OCI-LY7 (cell line): ENCODE data around the gene IGFN1. TPM values are rescaled to one million over a fixed set of nuclear protein-coding genes. Genes with fewer than 3 reads are reported as not detected.
A peak's percentile ranks its signal among the peaks of the same experiment; 100 is the strongest.

Experiments used
- BruUV-seq: library from RNA; stranded (reverse); fragments of 400-500 nt; replicated peaks from 2 replicates; lab custom pipeline; 2021; lab: Mats Ljungman, UMichigan
- CTCF ChIA-PET: fragments of 300-600 bp; sonication (Branson Sonifier 250); formaldehyde crosslinking; loops from one replicate; lab custom pipeline; 2022; ENCODE audit warnings: antibody characterized with exemption; ENCODE audit not compliant: unreplicated experiment; lab: Charles Lee
- POLR2A ChIA-PET: fragments of 300-600 bp; sonication (Branson Sonifier 250); formaldehyde crosslinking; loops from one replicate; lab custom pipeline; 2022; ENCODE audit warnings: antibody characterized with exemption; lab: Charles Lee
- DNase-seq: peaks from one replicate; pipeline ENCODE4 v3.0.0-alpha.2; 2015; ENCODE audit warnings: low spot score
- H2AFZ ChIP-seq: fragments of 200-600 bp; sonication (generic), shearing (Covaris generic); 2 replicates; pipeline ENCODE4 v1.6.1; 2014; ENCODE audit warnings: mild to moderate bottlenecking, antibody characterized with exemption, low read length, moderate library complexity
- H3K27ac ChIP-seq: fragments of 200-600 bp; sonication (generic); 2 replicates; pipeline ENCODE4 v1.5.1; 2014; ENCODE audit warnings: mixed run types, low read depth, mild to moderate bottlenecking, moderate library complexity, low read length, inconsistent platforms; ENCODE audit not compliant: poor library complexity, severe bottlenecking
- H3K36me3 ChIP-seq: fragments of 200-600 bp; sonication (generic); 2 replicates; pipeline ENCODE4 v1.6.1; 2014; ENCODE audit warnings: mild to moderate bottlenecking, antibody characterized with exemption, low read length, moderate library complexity, mixed read lengths; ENCODE audit not compliant: insufficient read depth
- H3K4me1 ChIP-seq: fragments of 200-600 bp; sonication (generic); 2 replicates; pipeline ENCODE4 v1.5.1; 2014; ENCODE audit warnings: mild to moderate bottlenecking, low read length; ENCODE audit not compliant: insufficient read depth, poor library complexity, severe bottlenecking
- H3K4me2 ChIP-seq: fragments of 200-600 bp; sonication (generic); 2 replicates; pipeline ENCODE4 v1.6.1; 2014; ENCODE audit warnings: mild to moderate bottlenecking, low read length
- H3K4me3 ChIP-seq: fragments of 200-600 bp; sonication (generic); 2 replicates; pipeline ENCODE4 v1.5.1; 2014; ENCODE audit warnings: mild to moderate bottlenecking, low read depth, low read length; ENCODE audit not compliant: poor library complexity, severe bottlenecking
- H3K79me2 ChIP-seq: fragments of 200-600 bp; sonication (generic); 2 replicates; pipeline ENCODE4 v1.6.1; 2016; ENCODE audit warnings: low read depth, mild to moderate bottlenecking, low read length, moderate library complexity, mixed read lengths; ENCODE audit not compliant: insufficient read depth
- H3K9me2 ChIP-seq: fragments of 200-600 bp; sonication (generic); 2 replicates; pipeline ENCODE4 v1.6.1; 2016; ENCODE audit warnings: mild to moderate bottlenecking, low read length, mixed read lengths; ENCODE audit not compliant: insufficient read depth
- H3K9me3 ChIP-seq: fragments of 200-600 bp; sonication (generic); 2 replicates; pipeline ENCODE4 v1.6.1; 2014; ENCODE audit warnings: mild to moderate bottlenecking, mixed run types, low read length, mixed read lengths
- H4K20me1 ChIP-seq: fragments of 200-600 bp; sonication (generic); 2 replicates; pipeline ENCODE4 v1.6.1; 2014; ENCODE audit warnings: mild to moderate bottlenecking, antibody characterized with exemption, low read length, moderate library complexity, mixed read lengths; ENCODE audit not compliant: insufficient read depth
- EZH2phosphoT487 ChIP-seq: fragments of 200-600 bp; sonication (generic); IDR thresholded peaks from 2 replicates; pipeline ENCODE4 v1.6.1; 2018; ENCODE audit warnings: low read depth, borderline replicate concordance, mild to moderate bottlenecking, mixed run types, antibody characterized with exemption, low read length, moderate library complexity, mixed read lengths
- intact Hi-C: fragments of 100-400 bp; cut with micrococcal nuclease; formaldehyde crosslinking; loops from one replicate; pipeline ENCODE4 v1.10.0; 2022; ENCODE audit not compliant: unreplicated experiment
- total RNA-seq, 2 experiments: library from RNA; depleted of rRNA in 1 of 2; stranded (reverse); fragments of >200 nt in 1 of 2; shearing (Covaris generic) in 1 of 2; gene quantifications; 2 replicates each; pipeline ENCODE4 v1.2.3, GENCODE V29; 2014 to 2022
- TF ChIP-seq, protein P1 (sequence below): fragments of 200-600 bp; sonication (generic); conservative IDR thresholded peaks from 2 replicates; pipeline ENCODE4 v1.5.1; 2014; ENCODE audit warnings: mild to moderate bottlenecking, antibody characterized with exemption, low read length, moderate library complexity, mixed read lengths

The IGFN1 gene
- total RNA-seq, 2 experiments from 2014 or later = not detected

DNA sequence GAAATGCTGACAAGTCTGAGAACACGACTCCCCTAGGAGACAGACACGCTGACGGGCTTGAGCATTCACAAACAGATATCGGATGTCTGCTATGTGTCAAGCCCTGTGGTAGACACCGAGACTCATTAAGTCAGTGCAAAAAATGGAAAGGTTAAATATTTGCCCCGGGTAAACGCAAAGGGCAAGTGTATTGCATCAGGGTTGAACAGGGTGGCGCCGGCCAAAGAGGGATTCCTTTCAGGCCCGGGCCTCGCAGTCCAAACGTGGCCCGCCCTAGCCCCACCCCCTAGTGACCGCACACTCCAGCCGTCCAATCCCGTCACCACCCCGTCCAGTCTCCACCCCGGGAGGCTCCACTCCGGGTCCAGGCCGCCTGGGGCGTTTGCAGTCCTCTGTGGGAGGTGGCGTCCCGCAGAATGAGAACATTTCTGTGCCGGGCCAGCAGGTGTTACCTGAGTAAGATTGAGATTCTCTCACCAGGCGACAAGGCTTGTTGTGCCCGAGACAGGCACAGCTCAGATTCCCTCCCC is 20.0 kb upstream of the IGFN1 start:
- intact Hi-C loops = no loop called here
- Histone ChIP-seq H3K4me3 (peak overlapping the region; percentile 54), H2AFZ (peak overlapping the region; percentile 84; the same call in 1 of the 2 replicates), H3K79me2 (no peaks in the 10 kb centered on the region), H3K4me1 (no peaks in the 10 kb centered on the region), H3K9me3 (no peaks in the 10 kb centered on the region), H4K20me1 (no peaks in the 10 kb centered on the region), H3K9me2 (no peaks in the 10 kb centered on the region), H3K4me2 (peak overlapping the region; percentile 65), H3K27ac (no peak overlapping the region), H3K36me3 (no peaks in the 10 kb centered on the region)
- POLR2A ChIA-PET = interaction anchor here (0.8 kb wide), 1 partner anchor 48 kb away, joined by 3 read pairs; no protein-coding TSS in a partner anchor
- CTCF ChIA-PET = interaction anchor here (0.5 to 1.1 kb wide), 2 partner anchors 25 to 336 kb away, joined by 3 read pairs; partner anchors contain the start of gene CSRP1
- TF ChIP-seq, protein P1, sequence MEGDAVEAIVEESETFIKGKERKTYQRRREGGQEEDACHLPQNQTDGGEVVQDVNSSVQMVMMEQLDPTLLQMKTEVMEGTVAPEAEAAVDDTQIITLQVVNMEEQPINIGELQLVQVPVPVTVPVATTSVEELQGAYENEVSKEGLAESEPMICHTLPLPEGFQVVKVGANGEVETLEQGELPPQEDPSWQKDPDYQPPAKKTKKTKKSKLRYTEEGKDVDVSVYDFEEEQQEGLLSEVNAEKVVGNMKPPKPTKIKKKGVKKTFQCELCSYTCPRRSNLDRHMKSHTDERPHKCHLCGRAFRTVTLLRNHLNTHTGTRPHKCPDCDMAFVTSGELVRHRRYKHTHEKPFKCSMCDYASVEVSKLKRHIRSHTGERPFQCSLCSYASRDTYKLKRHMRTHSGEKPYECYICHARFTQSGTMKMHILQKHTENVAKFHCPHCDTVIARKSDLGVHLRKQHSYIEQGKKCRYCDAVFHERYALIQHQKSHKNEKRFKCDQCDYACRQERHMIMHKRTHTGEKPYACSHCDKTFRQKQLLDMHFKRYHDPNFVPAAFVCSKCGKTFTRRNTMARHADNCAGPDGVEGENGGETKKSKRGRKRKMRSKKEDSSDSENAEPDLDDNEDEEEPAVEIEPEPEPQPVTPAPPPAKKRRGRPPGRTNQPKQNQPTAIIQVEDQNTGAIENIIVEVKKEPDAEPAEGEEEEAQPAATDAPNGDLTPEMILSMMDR = no peak
- no peak for TF ChIP-seq EZH2phosphoT487
- DNase-seq = peak; percentile 54
- BruUV-seq = no TSS peak

DNA sequence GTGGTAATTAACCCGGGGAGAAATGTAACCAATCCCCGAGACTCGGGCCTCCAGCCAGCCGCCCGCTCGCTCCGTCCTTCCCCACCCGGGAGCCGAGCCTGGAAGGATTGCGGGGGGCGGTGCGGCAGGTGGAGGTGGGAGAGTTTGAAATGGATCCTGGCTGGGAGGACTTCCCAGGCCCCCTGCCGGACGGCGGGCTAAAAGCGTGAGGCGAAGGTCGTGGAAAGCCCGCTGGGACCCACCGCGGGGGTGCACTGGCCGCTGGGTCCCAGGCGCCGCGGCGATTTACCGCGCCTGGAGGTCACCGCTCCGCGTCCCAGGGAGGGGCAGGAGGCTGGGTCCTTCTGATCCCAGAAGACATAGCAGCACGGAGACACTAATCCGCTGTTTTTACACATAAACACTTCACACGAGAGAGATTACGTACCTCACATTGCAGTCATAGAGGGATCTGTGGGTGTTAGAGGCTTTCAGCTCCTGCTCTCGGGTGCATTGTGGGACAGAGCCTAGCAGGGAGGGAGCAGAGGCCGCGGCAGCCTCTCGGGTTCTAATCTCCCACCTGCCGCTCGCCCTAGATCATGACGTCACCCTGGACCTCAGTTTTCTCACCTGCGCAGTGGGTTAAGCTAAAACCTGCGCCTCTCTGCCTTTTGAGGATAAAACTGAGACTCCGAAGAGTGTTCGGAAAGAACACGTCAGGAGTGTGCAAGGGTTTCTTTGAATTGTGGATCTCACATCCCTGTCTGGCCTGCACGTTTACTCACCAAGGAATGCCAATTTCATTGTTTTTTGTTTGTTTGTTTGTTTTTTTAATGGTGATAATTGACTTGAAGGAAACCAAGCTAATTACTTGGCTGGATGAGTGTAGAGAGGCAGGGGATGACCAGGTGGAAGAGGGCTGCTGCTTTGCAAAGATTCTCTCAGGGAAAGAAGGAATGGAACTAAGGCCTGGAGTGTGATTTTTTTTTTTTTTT is 19.3 kb upstream of the IGFN1 start:
- H3K27ac ChIP-seq = no peak overlapping the region
- no peaks in the 10 kb centered on the region for H3K36me3 ChIP-seq
- CTCF ChIA-PET = interaction anchor here (0.5 to 1.1 kb wide), 2 partner anchors 25 to 335 kb away, joined by 3 read pairs; partner anchors contain the start of gene CSRP1
- peak overlapping the region; percentile 65 for H3K4me2 ChIP-seq
- TF ChIP-seq, protein P1 = 0 out of 2 replicates have a peak, but pooled peaks have one; percentile 26
- no peak for TF ChIP-seq EZH2phosphoT487
- peak overlapping the region; percentile 54 for H3K4me3 ChIP-seq
- H4K20me1 ChIP-seq = no peaks in the 10 kb centered on the region
- DNase-seq = no peak
- H3K4me1 ChIP-seq = no peaks in the 10 kb centered on the region
- POLR2A ChIA-PET = no interaction called here
- no TSS peak for BruUV-seq
- no peaks in the 10 kb centered on the region for H3K9me3 ChIP-seq
- H3K9me2 ChIP-seq = no peaks in the 10 kb centered on the region
- intact Hi-C loops = no loop called here
- peak overlapping the region; percentile 84; the same call in 1 of the 2 replicates for H2AFZ ChIP-seq
- no peaks in the 10 kb centered on the region for H3K79me2 ChIP-seq
